ENCODE results near the gene KLHL29.

- TF ChIP-seq CTCF (IDR thresholded peaks at IDR 0.05; ENCODE audit: low read depth, low read length, missing input control) = no peak
- no peak for TF ChIP-seq ZBTB33 (IDR thresholded peaks at IDR 0.05)
- TF ChIP-seq, protein P1, sequence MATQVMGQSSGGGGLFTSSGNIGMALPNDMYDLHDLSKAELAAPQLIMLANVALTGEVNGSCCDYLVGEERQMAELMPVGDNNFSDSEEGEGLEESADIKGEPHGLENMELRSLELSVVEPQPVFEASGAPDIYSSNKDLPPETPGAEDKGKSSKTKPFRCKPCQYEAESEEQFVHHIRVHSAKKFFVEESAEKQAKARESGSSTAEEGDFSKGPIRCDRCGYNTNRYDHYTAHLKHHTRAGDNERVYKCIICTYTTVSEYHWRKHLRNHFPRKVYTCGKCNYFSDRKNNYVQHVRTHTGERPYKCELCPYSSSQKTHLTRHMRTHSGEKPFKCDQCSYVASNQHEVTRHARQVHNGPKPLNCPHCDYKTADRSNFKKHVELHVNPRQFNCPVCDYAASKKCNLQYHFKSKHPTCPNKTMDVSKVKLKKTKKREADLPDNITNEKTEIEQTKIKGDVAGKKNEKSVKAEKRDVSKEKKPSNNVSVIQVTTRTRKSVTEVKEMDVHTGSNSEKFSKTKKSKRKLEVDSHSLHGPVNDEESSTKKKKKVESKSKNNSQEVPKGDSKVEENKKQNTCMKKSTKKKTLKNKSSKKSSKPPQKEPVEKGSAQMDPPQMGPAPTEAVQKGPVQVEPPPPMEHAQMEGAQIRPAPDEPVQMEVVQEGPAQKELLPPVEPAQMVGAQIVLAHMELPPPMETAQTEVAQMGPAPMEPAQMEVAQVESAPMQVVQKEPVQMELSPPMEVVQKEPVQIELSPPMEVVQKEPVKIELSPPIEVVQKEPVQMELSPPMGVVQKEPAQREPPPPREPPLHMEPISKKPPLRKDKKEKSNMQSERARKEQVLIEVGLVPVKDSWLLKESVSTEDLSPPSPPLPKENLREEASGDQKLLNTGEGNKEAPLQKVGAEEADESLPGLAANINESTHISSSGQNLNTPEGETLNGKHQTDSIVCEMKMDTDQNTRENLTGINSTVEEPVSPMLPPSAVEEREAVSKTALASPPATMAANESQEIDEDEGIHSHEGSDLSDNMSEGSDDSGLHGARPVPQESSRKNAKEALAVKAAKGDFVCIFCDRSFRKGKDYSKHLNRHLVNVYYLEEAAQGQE (IDR thresholded peaks at IDR 0.05) = no peak
- TF ChIP-seq YY1 (IDR thresholded peaks at IDR 0.05) = no peak
- no peak for TF ChIP-seq TAF1 (conservative IDR thresholded peaks at IDR 0.05)
- no peak for TF ChIP-seq RAD21 (IDR thresholded peaks at IDR 0.05)
Observed at GRCh38 chr2:23707096-23707495, 322.1 kb downstream of the KLHL29 start.

Measured in liver (tissue), 3 donors.